ENCODE results near the gene NECAB3. TPM values are rescaled to one million over a fixed set of nuclear protein-coding genes. Genes with fewer than 3 reads are reported as not detected.
A peak's percentile ranks its signal among the peaks of the same experiment; 100 is the strongest.

The NECAB3 gene
- total RNA-seq, 2 donors from 2014 or later: 77.2 to 92.3 TPM

DNA sequence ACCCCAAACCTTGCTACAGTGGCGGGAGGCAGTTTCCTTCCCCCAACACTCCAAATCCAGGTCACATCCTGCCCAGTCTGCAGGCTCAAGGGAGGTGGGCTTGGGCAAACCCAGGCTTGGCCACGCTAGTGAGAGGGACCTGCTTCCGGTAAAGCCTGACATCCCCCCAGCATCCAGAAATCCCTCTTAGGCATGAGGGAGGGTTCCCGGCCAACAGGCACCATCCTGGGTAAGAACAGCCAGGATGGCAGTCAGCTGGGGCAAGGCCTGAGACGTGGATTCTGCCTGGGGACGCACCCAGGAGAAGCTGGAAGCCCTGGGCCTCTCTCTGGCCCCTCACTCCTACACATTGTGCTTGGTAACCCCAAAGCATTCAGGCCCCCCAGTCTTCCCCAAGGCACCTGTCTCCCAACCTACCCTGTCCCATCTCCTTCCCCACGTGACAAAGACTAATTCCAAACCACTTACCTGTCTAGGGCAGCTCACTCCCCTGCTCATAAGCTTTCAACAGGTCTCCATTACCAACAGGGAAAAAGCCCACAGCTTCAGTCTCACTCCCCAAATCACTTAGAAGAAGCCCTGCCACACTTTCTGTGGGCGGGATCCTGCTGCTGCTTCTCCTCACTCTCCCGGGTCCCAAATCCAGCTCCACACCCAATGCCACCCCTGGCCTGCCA is 10.0 kb downstream of the NECAB3 start:
- H3K27ac ChIP-seq (ENCODE audit: low read depth, low read length): no peak overlapping the region
- no peak for TF ChIP-seq CTCF (conservative IDR thresholded peaks at IDR 0.05)
- H3K9me3 ChIP-seq (ENCODE audit: control insufficient read depth, low read length): no peaks in the 10 kb centered on the region

DNA sequence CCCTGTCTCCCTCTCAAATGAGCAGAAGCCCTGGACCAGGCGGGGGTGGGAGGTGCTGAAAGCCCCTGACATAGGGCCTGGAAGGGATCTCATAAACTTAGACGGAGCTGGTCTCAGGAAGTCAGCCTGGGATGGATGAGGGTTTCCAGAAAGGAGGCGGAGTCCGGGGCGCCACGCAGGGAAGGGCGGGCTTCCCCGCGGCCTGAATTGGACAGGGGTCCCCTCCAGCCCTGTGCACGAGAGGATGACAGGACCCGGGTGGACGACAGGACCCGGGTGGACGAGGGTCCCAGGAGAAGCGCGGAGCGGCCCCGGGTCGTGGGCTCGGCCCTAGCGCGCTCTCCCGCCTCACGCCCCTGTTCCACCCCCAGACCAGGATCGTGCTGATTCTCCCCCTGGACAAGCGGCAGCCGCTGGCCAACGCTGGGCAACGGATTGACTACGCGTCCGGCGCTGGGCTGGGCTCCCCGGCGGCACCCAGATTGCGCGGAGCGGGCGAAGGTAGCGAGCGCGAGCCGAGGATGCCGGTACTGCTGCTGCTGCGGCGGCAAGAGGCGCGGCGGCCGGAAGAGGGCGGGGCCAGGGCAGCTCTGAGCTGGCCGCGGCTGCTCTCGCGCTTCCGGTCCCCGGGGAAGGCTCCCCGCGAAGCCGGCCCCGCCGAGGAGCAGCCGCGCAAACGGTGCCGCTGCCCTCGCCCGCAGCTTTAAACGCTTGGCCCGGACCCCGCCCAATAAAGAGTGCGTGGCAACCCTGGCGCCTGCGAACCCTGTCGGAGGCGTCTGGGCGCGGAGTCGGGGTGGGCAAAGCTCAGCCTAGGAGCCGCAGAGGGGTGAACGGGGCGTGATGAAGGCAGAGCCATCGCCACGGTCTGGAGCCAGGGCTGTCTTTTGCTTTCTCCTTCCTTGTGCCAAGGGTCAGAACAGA is 10.8 kb downstream of the NECAB3 start:
- 2 to 5% methylated on average over 32 to 84 of the region's 84 CpGs for WGBS, 2 experiments (ENCODE audit: insufficient coverage in 1 of 2, insufficient read length in 1 of 2)

More for the DNA sequence above, 10.0 kb downstream of the NECAB3 start:
- no peak for DNase-seq
- Mint-ChIP-seq H3K9me3 (no peaks in the 10 kb centered on the region), H3K36me3 (ENCODE audit: low read depth) (peaks cover 20% of the 10 kb centered on the region), H3K4me1 (peaks cover 19% of the 10 kb centered on the region), H3K27me3 (ENCODE audit: insufficient read depth) (peaks cover 4% of the 10 kb centered on the region), H3K27ac (peak overlapping the region; percentile 68), H3K4me3 (peak overlapping the region; percentile 75)
- peak overlapping the region; percentile 51 for H3K9ac ChIP-seq (ENCODE audit: extremely low read depth, low read length, poor library complexity, severe bottlenecking)
- peaks cover 2% of the 10 kb centered on the region for H3K4me1 ChIP-seq (ENCODE audit: control insufficient read depth, insufficient read depth, low read length)
- H3K36me3 ChIP-seq (ENCODE audit: control insufficient read depth, insufficient read depth, low read length): peaks cover 13% of the 10 kb centered on the region
- no peaks in the 10 kb centered on the region for H3K27me3 ChIP-seq (ENCODE audit: control insufficient read depth, insufficient read depth, low read length, poor library complexity, severe bottlenecking)
- H3K4me3 ChIP-seq (ENCODE audit: low read length): peak overlapping the region; percentile 86
- WGBS, 2 experiments (ENCODE audit: insufficient coverage in 1 of 2, insufficient read length in 1 of 2): 60 to 65% methylated on average over 2 to 9 of the region's 9 CpGs

More for the DNA sequence above, 10.8 kb downstream of the NECAB3 start:
- peak; percentile 12 for TF ChIP-seq CTCF (conservative IDR thresholded peaks at IDR 0.05)
- peak overlapping the region; percentile 53 for H3K9ac ChIP-seq (ENCODE audit: extremely low read depth, low read length, poor library complexity, severe bottlenecking)
- peaks cover 5% of the 10 kb centered on the region for H3K36me3 ChIP-seq (ENCODE audit: control insufficient read depth, insufficient read depth, low read length)
- no peaks in the 10 kb centered on the region for H3K9me3 Mint-ChIP-seq
- H3K36me3 Mint-ChIP-seq (ENCODE audit: low read depth): peaks cover 18% of the 10 kb centered on the region
- no peaks in the 10 kb centered on the region for H3K27me3 ChIP-seq (ENCODE audit: control insufficient read depth, insufficient read depth, low read length, poor library complexity, severe bottlenecking)
- peak overlapping the region; percentile 75 for H3K4me3 Mint-ChIP-seq
- peaks cover 3% of the 10 kb centered on the region for H3K4me1 ChIP-seq (ENCODE audit: control insufficient read depth, insufficient read depth, low read length)
- H3K4me3 ChIP-seq (ENCODE audit: low read length): peak overlapping the region; percentile 86
- no peaks in the 10 kb centered on the region for H3K9me3 ChIP-seq (ENCODE audit: control insufficient read depth, low read length)
- peaks cover 19% of the 10 kb centered on the region for H3K4me1 Mint-ChIP-seq
- peak; percentile 92 for DNase-seq
- no peak overlapping the region for H3K27ac ChIP-seq (ENCODE audit: low read depth, low read length)
- peaks cover 3% of the 10 kb centered on the region for H3K27me3 Mint-ChIP-seq (ENCODE audit: insufficient read depth)
- peak overlapping the region; percentile 68 for H3K27ac Mint-ChIP-seq
